Activated T-cell treated with anti-CD3 and anti-CD28 coated beads for 1 hour (primary cell): ENCODE measurements around the gene SNX1.

Experiments used
- DNase-seq: peaks from one replicate; pipeline ENCODE4 v3.0.0-alpha.2; 2020; ENCODE audit warnings: low read depth

The SNX1 gene

GRCh38 chr15:64146520-64146884 is 50.7 kb downstream of the SNX1 start:
- DNase-seq: no peak

- no peak for DNase-seq
Measured at GRCh38 chr15:64146885-64147681, 51.3 kb downstream of the SNX1 start.

GRCh38 chr15:64148168-64148567 is 52.4 kb downstream of the SNX1 start:
- DNase-seq: no peak

- DNase-seq: no peak
Measured at GRCh38 chr15:64148581-64148980, 52.8 kb downstream of the SNX1 start.

- no peak for DNase-seq
Measured at GRCh38 chr15:64149424-64149823, 53.6 kb downstream of the SNX1 start.

GRCh38 chr15:64149893-64150578 is 54.3 kb downstream of the SNX1 start:
- DNase-seq: no peak

- no peak for DNase-seq
Measured at GRCh38 chr15:64151727-64152506, 56.1 kb downstream of the SNX1 start, which contains the start of gene SNX22. TSS of gene SNX22 (plus strand) at chr15:64151731. CDS start at chr15:64151776, 45 bp downstream.

GRCh38 chr15:64152507-64153387 is 57.0 kb downstream of the SNX1 start:
- DNase-seq: no peak

GRCh38 chr15:64153480-64154367 is 57.9 kb downstream of the SNX1 start:
- DNase-seq: peak; percentile 93

- no peak for DNase-seq
Measured at GRCh38 chr15:64155802-64156651, 60.2 kb downstream of the SNX1 start.

- no peak for DNase-seq
Measured at GRCh38 chr15:64156652-64157331, 61.0 kb downstream of the SNX1 start.

- no peak for DNase-seq
Measured at GRCh38 chr15:64157599-64158125, 61.9 kb downstream of the SNX1 start.

GRCh38 chr15:64158363-64159134 is 62.8 kb downstream of the SNX1 start:
- no peak for DNase-seq

- DNase-seq: no peak
Measured at GRCh38 chr15:64161688-64162477, 66.1 kb downstream of the SNX1 start.

- no peak for DNase-seq
Measured at GRCh38 chr15:64162478-64162868, 66.7 kb downstream of the SNX1 start.

- DNase-seq: peak; percentile 92
Measured at GRCh38 chr15:64162869-64163658, 67.3 kb downstream of the SNX1 start, which contains the start of gene PPIB. TSS of gene PPIB (minus strand) at chr15:64163022. CDS start at chr15:64162986, 36 bp downstream.
